Mammary epithelial cell (primary cell): ENCODE results near the gene CLIC3.

Source experiments
- EZH2 ChIP-seq: IDR thresholded peaks from 2 replicates; pipeline ENCODE4 v1.6.1; 2012; ENCODE audit warnings: low read length, inconsistent platforms, borderline replicate concordance
- TF ChIP-seq, protein P1 (sequence below), 2 donors: IDR thresholded peaks in 1 of 2; conservative IDR thresholded peaks in 1 of 2; 2 replicates each; pipeline ENCODE4 v1.5.1; 2011 to 2012; ENCODE audit warnings: inconsistent platforms in 2 of 2, low read length in 2 of 2, mild to moderate bottlenecking in 2 of 2, control low read depth in 1 of 2, low read depth in 1 of 2; ENCODE audit not compliant: insufficient read depth in 1 of 2; ENCODE audit errors: extremely low read depth in 1 of 2

DNA sequence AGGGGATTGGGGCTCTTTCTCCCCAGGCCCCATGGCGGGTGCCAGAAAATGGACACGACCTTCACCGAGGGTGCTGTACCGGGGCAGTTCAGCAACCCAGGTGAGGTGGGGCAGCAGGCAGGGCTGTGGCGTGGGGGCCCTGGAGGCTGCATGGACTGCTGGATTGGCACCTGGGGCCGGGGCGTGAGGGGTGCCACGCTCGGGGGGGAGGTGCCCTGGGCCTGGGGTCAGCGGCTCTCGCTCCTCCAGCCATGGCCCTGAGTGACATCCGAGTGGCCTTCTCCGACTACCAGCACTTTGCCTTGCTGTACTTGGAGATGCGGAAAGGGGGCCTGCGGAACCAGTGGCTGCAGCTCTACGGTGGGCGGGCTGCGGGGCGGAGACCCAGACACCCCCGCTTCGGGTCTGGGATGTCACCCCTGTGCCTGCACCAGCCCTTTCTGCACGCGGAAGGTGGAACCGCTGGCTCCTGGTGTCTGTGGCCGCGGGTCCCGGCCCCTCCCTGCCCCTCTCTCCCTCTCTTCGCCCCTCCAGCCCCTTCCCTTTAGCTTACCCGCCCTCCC lies 11.8 kb downstream of the CLIC3 start:
- TF ChIP-seq, protein P1, sequence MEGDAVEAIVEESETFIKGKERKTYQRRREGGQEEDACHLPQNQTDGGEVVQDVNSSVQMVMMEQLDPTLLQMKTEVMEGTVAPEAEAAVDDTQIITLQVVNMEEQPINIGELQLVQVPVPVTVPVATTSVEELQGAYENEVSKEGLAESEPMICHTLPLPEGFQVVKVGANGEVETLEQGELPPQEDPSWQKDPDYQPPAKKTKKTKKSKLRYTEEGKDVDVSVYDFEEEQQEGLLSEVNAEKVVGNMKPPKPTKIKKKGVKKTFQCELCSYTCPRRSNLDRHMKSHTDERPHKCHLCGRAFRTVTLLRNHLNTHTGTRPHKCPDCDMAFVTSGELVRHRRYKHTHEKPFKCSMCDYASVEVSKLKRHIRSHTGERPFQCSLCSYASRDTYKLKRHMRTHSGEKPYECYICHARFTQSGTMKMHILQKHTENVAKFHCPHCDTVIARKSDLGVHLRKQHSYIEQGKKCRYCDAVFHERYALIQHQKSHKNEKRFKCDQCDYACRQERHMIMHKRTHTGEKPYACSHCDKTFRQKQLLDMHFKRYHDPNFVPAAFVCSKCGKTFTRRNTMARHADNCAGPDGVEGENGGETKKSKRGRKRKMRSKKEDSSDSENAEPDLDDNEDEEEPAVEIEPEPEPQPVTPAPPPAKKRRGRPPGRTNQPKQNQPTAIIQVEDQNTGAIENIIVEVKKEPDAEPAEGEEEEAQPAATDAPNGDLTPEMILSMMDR (conservative IDR thresholded peaks at IDR 0.05 in 1 of 2, IDR thresholded peaks at IDR 0.05 in 1 of 2; ENCODE audit: extremely low read depth in 1 of 2, insufficient read depth in 1 of 2, low read depth in 1 of 2, low read length in 2 of 2) = no peak
- no peak for TF ChIP-seq EZH2
